Measurements from ENCODE around the gene TICAM2. TPM values are rescaled to one million over a fixed set of nuclear protein-coding genes. Genes with fewer than 3 reads are reported as not detected.

TICAM2 gene
- total RNA-seq, 1 experiment from 2014 or later = 3.9 TPM

GRCh38 chr5:115548683-115549082, 53.6 kb downstream of the TICAM2 start:
- no peaks in the 10 kb centered on the region for H3K27me3 ChIP-seq (ENCODE audit: low read length)
- no TSS peak for BruUV-seq (replicated peaks)
- DNase-seq (no peak), ATAC-seq (no peak)
- no peak overlapping the region for H3K9ac ChIP-seq (ENCODE audit: low read length)
- peaks cover 8% of the 10 kb centered on the region for H3K79me2 ChIP-seq (ENCODE audit: low read length)
- no peak overlapping the region for H3K27ac ChIP-seq (ENCODE audit: low read length)
- ChIA-PET CTCF (no interaction called here), POLR2A (ENCODE audit: unreplicated experiment) (no interaction called here)
- peaks cover 12% of the 10 kb centered on the region; the same call in 1 of the 2 replicates for H3K4me1 ChIP-seq (ENCODE audit: insufficient read depth, low read length)
- H3K9me3 ChIP-seq (ENCODE audit: low read length) = peaks cover 6% of the 10 kb centered on the region; the same call in 1 of the 2 replicates
- no peak overlapping the region for H3K4me2 ChIP-seq (ENCODE audit: low read length)
- no peaks in the 10 kb centered on the region for H3K9me2 ChIP-seq (replicated peaks; ENCODE audit: low read length)
- H3K36me3 ChIP-seq (ENCODE audit: low read depth, low read length) = 0 out of 2 replicates have a peak, but pooled peaks cover 4% of the 10 kb centered on the region
- H4K20me1 ChIP-seq (ENCODE audit: low read length) = no peaks in the 10 kb centered on the region
- no peak overlapping the region for H3K4me3 ChIP-seq (ENCODE audit: low read length)
- no peak overlapping the region for H2AFZ ChIP-seq (ENCODE audit: low read length)
- no peaks in the 10 kb centered on the region for H3F3A ChIP-seq (ENCODE audit: low read length, unreplicated experiment)
- intact Hi-C loops (cut with micrococcal nuclease) = no loop called here
- TF ChIP-seq EZH2phosphoT487 (IDR thresholded peaks at IDR 0.05; ENCODE audit: borderline replicate concordance, low read length) (no peak), CTCF (conservative IDR thresholded peaks at IDR 0.05; ENCODE audit: low read depth, low read length) (no peak), EZH2 (IDR thresholded peaks at IDR 0.05; ENCODE audit: low read length, unreplicated experiment) (no peak)

GRCh38 chr5:115545351-115545882, 56.9 kb downstream of the TICAM2 start:
- TF ChIP-seq EZH2 (IDR thresholded peaks at IDR 0.05; ENCODE audit: low read length, unreplicated experiment) (no peak), CTCF (conservative IDR thresholded peaks at IDR 0.05; ENCODE audit: low read depth, low read length) (no peak), EZH2phosphoT487 (IDR thresholded peaks at IDR 0.05; ENCODE audit: borderline replicate concordance, low read length) (no peak)
- Histone ChIP-seq H3K4me1 (ENCODE audit: insufficient read depth, low read length) (peaks cover 9% of the 10 kb centered on the region; the same call in 1 of the 2 replicates), H3F3A (ENCODE audit: low read length, unreplicated experiment) (no peaks in the 10 kb centered on the region), H3K4me3 (ENCODE audit: low read length) (peak overlapping the region; percentile 47; the same call in 1 of the 2 replicates), H3K9ac (ENCODE audit: low read length) (no peak overlapping the region), H2AFZ (ENCODE audit: low read length) (peak overlapping the region; percentile 93), H3K36me3 (ENCODE audit: low read depth, low read length) (peaks cover 29% of the 10 kb centered on the region), H3K27me3 (ENCODE audit: low read length) (no peaks in the 10 kb centered on the region), H3K9me3 (ENCODE audit: low read length) (peaks cover 6% of the 10 kb centered on the region; the same call in 1 of the 2 replicates), H3K4me2 (ENCODE audit: low read length) (peak overlapping the region; percentile 75), H3K79me2 (ENCODE audit: low read length) (peaks cover 40% of the 10 kb centered on the region), H4K20me1 (ENCODE audit: low read length) (peaks cover 32% of the 10 kb centered on the region), H3K27ac (ENCODE audit: low read length) (no peak overlapping the region), H3K9me2 (replicated peaks; ENCODE audit: low read length) (no peaks in the 10 kb centered on the region)
- DNase-seq (no peak), ATAC-seq (no peak)
- ChIA-PET CTCF (no interaction called here), POLR2A (ENCODE audit: unreplicated experiment) (no interaction called here)
- TSS peak; percentile 92 for BruUV-seq (replicated peaks)
- intact Hi-C loops (cut with micrococcal nuclease) = loop anchor here (2.0 kb wide), 2 partner anchors 33 to 41 kb away; no protein-coding TSS in a partner anchor

Data from PC-3 (cell line).